Cardiac fibroblast (primary cell): Measurements from ENCODE around the gene DLGAP4.

Experiments used
- DNase-seq, 2 donors: peaks; one replicate each; pipeline versions ENCODE4 v3.0.0 to v3.0.0-alpha.2; 2010; ENCODE audit warnings: low read depth in 2 of 2
- H3K4me3 ChIP-seq, 2 donors: replicated peaks in 1 of 2; 1 replicate in 1 of 2; 2 replicates in 1 of 2; pipeline ENCODE4 v1.5.1; 2011; ENCODE audit warnings: low read depth in 2 of 2, low read length in 2 of 2, mild to moderate bottlenecking in 2 of 2, moderate library complexity in 1 of 2
- TF ChIP-seq, protein P1 (sequence below): IDR thresholded peaks from one replicate; pipeline ENCODE4 v1.5.1; 2011; ENCODE audit warnings: low read depth, mild to moderate bottlenecking, low read length, inconsistent platforms

The DLGAP4 gene

GRCh38 chr20:36439731-36440072 is 133.6 kb downstream of the DLGAP4 start:
- no peak for DNase-seq
- TF ChIP-seq, protein P1, sequence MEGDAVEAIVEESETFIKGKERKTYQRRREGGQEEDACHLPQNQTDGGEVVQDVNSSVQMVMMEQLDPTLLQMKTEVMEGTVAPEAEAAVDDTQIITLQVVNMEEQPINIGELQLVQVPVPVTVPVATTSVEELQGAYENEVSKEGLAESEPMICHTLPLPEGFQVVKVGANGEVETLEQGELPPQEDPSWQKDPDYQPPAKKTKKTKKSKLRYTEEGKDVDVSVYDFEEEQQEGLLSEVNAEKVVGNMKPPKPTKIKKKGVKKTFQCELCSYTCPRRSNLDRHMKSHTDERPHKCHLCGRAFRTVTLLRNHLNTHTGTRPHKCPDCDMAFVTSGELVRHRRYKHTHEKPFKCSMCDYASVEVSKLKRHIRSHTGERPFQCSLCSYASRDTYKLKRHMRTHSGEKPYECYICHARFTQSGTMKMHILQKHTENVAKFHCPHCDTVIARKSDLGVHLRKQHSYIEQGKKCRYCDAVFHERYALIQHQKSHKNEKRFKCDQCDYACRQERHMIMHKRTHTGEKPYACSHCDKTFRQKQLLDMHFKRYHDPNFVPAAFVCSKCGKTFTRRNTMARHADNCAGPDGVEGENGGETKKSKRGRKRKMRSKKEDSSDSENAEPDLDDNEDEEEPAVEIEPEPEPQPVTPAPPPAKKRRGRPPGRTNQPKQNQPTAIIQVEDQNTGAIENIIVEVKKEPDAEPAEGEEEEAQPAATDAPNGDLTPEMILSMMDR: no peak
- H3K4me3 ChIP-seq: no peak overlapping the region

GRCh38 chr20:36440370-36441026 is 134.4 kb downstream of the DLGAP4 start:
- DNase-seq: no peak
- TF ChIP-seq, protein P1: no peak
- no peak overlapping the region for H3K4me3 ChIP-seq

DNA sequence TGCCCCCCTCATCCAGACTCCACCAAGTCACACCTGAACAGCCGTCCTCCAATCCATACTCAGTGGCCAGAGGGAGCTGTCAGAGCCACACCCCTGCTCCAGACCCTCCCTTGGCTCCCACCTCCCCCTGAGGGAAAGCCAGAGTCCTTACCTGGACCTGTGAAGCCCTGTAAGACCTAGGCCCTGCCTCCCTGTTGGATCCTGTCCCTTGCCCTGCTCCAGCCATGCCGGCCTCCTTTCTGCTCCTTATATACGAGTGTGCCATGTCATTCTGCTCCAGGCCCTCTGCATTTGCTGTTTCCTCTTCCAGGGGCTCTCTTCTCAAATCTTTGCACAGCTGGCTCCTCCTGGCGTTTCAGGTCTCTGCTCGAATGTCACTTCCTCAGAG is 134.9 kb downstream of the DLGAP4 start:
- no peak for DNase-seq
- H3K4me3 ChIP-seq: no peak overlapping the region
- TF ChIP-seq, protein P1: no peak

DNA sequence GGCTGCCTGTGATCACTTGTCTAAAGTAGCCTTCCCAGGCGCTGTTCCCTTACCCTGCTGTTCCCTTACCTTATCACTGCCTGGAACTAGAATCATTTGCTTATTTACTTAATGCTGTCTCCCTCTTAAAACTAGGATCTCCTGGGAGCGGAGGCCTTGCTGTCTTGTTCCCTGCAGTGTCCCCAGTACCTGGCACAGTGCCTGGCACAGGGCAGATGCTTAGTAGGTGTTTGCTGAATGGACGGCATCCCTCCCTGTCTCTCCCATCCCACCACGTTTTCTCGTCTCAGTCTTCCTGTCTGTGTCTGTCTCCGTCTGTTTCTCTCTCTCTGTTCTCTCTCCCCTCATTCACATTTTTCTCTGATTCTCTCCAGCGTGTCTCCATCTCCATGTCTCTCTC is 135.3 kb downstream of the DLGAP4 start:
- no peak for DNase-seq
- TF ChIP-seq, protein P1: no peak
- H3K4me3 ChIP-seq: no peak overlapping the region

DNA sequence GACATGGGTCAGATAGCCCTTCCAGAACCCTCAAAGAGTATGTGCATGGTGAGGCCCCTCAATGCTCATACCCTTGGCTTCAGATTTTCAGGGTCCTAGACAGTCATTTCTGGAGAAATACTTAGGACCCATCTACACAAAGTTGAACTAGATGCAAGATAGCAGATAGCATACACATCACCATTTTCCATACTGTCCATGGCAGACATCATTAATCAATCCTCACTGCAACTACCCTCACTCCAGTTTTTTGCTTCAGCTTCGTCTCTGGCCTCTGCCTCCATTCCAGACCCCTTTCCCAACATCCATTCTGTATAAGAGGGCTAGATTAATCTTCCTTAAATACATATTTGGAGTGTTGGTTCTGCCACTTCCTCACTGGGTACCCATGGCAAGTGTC is 139.7 kb downstream of the DLGAP4 start:
- no peak overlapping the region for H3K4me3 ChIP-seq
- no peak for DNase-seq
- TF ChIP-seq, protein P1: no peak

DNA sequence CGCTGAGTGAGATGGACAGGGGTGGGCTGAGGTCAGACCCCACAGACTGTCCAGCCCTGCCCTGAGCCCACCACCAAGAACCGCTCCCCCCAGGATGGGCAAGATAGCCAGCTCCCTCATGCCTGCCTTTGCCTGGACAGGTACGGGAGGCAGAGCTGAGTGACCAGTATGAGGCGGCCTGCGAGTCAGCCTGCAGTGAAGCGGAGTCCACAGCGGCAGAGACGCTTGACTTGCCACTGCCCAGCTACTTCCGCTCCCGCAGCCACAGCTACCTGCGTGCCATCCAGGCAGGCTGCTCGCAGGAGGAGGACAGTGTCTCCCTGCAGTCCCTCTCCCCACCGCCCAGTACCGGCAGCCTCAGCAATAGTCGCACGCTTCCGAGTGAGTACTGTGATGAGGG is 140.4 kb downstream of the DLGAP4 start:
- DNase-seq: no peak
- TF ChIP-seq, protein P1: no peak
- no peak overlapping the region for H3K4me3 ChIP-seq

- TF ChIP-seq, protein P1: no peak
- no peak for DNase-seq
- no peak overlapping the region for H3K4me3 ChIP-seq
Observed at GRCh38 chr20:36447101-36447500, 141.0 kb downstream of the DLGAP4 start.
